Measurements from ENCODE around the gene CTSK.
"Not testable (repeated sequence)": the region's sequence is repeated elsewhere in the genome, so short reads cannot be mapped to it uniquely, and the experiment has no call there.

The CTSK gene

GRCh38 chr1:150804671-150805070, 3.4 kb downstream of the CTSK start:
- DNase-seq, result no peak

GRCh38 chr1:150799089-150799488, 9.0 kb downstream of the CTSK start:
- DNase-seq, result no peak

- DNase-seq, result no peak
These were observed 9.5 kb downstream of the CTSK start for GRCh38 chr1:150798525-150798924.

- DNase-seq, result no peak
These were observed 11.7 kb downstream of the CTSK start for GRCh38 chr1:150796374-150796773.

GRCh38 chr1:150793778-150794177, 14.3 kb downstream of the CTSK start:
- DNase-seq, result not testable (repeated sequence)

GRCh38 chr1:150793221-150793620, 14.8 kb downstream of the CTSK start:
- DNase-seq, result no peak

GRCh38 chr1:150791585-150791984, 16.5 kb downstream of the CTSK start:
- no peak for DNase-seq

GRCh38 chr1:150789396-150789795, 18.7 kb downstream of the CTSK start:
- no peak for DNase-seq

- DNase-seq, result no peak
These were observed 19.1 kb downstream of the CTSK start for GRCh38 chr1:150788946-150789345.

GRCh38 chr1:150787455-150787854, 20.6 kb downstream of the CTSK start:
- no peak for DNase-seq

GRCh38 chr1:150780510-150780909, 27.6 kb downstream of the CTSK start:
- DNase-seq, result no peak

GRCh38 chr1:150778409-150778808, 29.7 kb downstream of the CTSK start:
- DNase-seq, result no peak

- no peak for DNase-seq
These were observed 30.5 kb downstream of the CTSK start for GRCh38 chr1:150777544-150777943.

GRCh38 chr1:150775931-150776505, 32.0 kb downstream of the CTSK start:
- not testable (repeated sequence) for DNase-seq

- no peak for DNase-seq
These were observed 32.8 kb downstream of the CTSK start for GRCh38 chr1:150775276-150775675.

- DNase-seq, result no peak
These were observed 35.7 kb downstream of the CTSK start for GRCh38 chr1:150772326-150772725.

- DNase-seq, result not testable (repeated sequence)
These were observed 40.4 kb downstream of the CTSK start for GRCh38 chr1:150767704-150768103.

- not testable (repeated sequence) for DNase-seq
These were observed 42.1 kb downstream of the CTSK start for GRCh38 chr1:150765977-150766301.

GRCh38 chr1:150765296-150765976, 42.6 kb downstream of the CTSK start, which contains the start of gene CTSS:
Gene CTSS, minus strand, starts transcription at chr1:150765778. Its CDS starts 1,015 bp downstream, at chr1:150764763.
- DNase-seq, result no peak

GRCh38 chr1:150764617-150765101, 43.4 kb downstream of the CTSK start:
- DNase-seq, result no peak

GRCh38 chr1:150763018-150763417, 45.0 kb downstream of the CTSK start:
- DNase-seq, result no peak

- no peak for DNase-seq
These were observed 45.5 kb downstream of the CTSK start for GRCh38 chr1:150762552-150762951.

- no peak for DNase-seq
These were observed 46.3 kb downstream of the CTSK start for GRCh38 chr1:150761801-150762200.

GRCh38 chr1:150760013-150760412, 48.0 kb downstream of the CTSK start:
- no peak for DNase-seq

- DNase-seq, result no peak
These were observed 54.6 kb downstream of the CTSK start for GRCh38 chr1:150753416-150753815.

Measured in cortex of kidney (tissue), 1 donor.